AG04450 (cell line): ENCODE measurements around the gene CACNG8. TPM values are rescaled to one million over a fixed set of nuclear protein-coding genes. Genes with fewer than 3 reads are reported as not detected.

Experiments
- CTCF ChIA-PET: fragments of 300-600, 350-600 bp; formaldehyde crosslinking; extraction: SDS; loops from one replicate; lab custom pipeline; 2022; ENCODE audit warnings: antibody characterized with exemption, inconsistent platforms; lab: Charles Lee
- POLR2A ChIA-PET: fragments of 350-600 bp; formaldehyde crosslinking; extraction: SDS; loops from one replicate; lab custom pipeline; 2021; ENCODE audit warnings: antibody characterized with exemption, inconsistent platforms; lab: Yijun Ruan, JAX
- DNase-seq: peaks from one replicate; pipeline ENCODE4 v3.0.0-alpha.2; 2011; ENCODE audit warnings: low read depth, low spot score
- H3K27ac ChIP-seq: one replicate; pipeline ENCODE4 v1.5.1; 2012; ENCODE audit warnings: low read depth, low read length, control low read depth
- H3K27me3 ChIP-seq: one replicate; pipeline ENCODE4 v1.6.0; 2012; ENCODE audit warnings: low read length; ENCODE audit not compliant: control insufficient read depth, insufficient read depth
- H3K4me3 ChIP-seq: 2 replicates; pipeline ENCODE4 v1.5.1; 2011; ENCODE audit warnings: mild to moderate bottlenecking, low read depth, low read length, control low read depth
- H3K9me3 ChIP-seq: 2 replicates; pipeline ENCODE4 v1.5.1; 2012; ENCODE audit warnings: low read length; ENCODE audit not compliant: control insufficient read depth, insufficient read depth
- CTCF ChIP-seq: IDR thresholded peaks from 2 replicates; pipeline ENCODE4 v1.5.1; 2011; ENCODE audit warnings: low read depth, low read length, control low read depth, inconsistent platforms
- polyA plus RNA-seq: library from polyadenylated mRNA; depleted of rRNA; stranded (reverse); fragments of >200 nt; gene quantifications from 2 replicates; pipeline ENCODE4 v1.2.3, GENCODE V29; 2011

Gene CACNG8
- polyA plus RNA-seq, 1 experiment, result 0.33 TPM

DNA sequence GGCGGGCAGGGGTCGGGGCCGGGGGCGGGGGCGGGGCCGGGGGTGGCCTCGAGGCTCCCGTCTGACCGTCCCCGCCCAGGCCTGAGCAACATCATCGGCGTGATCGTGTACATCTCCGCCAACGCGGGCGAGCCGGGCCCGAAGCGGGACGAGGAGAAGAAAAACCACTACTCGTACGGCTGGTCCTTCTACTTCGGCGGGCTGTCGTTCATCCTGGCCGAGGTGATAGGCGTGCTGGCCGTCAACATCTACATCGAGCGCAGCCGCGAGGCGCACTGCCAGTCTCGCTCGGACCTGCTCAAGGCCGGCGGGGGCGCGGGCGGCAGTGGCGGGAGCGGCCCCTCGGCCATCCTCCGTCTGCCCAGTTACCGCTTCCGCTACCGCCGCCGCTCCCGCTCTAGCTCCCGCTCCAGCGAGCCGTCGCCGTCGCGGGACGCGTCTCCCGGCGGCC lies 19.3 kb downstream of the CACNG8 start:
- no peak for DNase-seq
- H3K27me3 ChIP-seq, result no peaks in the 10 kb centered on the region
- peaks cover 6% of the 10 kb centered on the region; the same call in 1 of the 2 replicates for H3K9me3 ChIP-seq
- ChIA-PET POLR2A (no interaction called here), CTCF (interaction anchor here (1.0 to 3.1 kb wide), 2 partner anchors 42 to 48 kb away, joined by 3 to 12 read pairs; no protein-coding TSS in a partner anchor)
- no peak for TF ChIP-seq CTCF
- H3K4me3 ChIP-seq, result peak overlapping the region; percentile 41
- no peak overlapping the region for H3K27ac ChIP-seq

DNA sequence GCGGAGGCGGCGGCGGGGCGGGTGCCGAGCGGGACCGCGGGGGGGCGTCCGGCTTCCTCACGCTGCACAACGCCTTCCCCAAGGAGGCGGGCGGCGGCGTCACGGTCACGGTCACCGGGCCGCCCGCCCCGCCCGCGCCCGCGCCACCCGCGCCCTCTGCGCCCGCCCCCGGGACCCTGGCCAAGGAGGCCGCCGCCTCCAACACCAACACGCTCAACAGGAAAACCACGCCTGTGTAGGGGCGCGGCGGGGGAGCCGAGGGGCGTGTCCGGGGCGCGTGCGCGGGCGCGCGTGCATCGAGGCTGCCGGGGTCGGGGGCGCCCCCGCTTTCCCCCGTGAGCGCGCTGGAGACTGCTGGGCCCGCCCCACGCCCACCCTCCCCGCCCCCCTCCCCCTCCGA lies 19.9 kb downstream of the CACNG8 start:
- Histone ChIP-seq H3K27me3 (no peaks in the 10 kb centered on the region), H3K4me3 (peak overlapping the region; percentile 4; the same call in 1 of the 2 replicates), H3K27ac (no peak overlapping the region), H3K9me3 (peaks cover 6% of the 10 kb centered on the region; the same call in 1 of the 2 replicates)
- TF ChIP-seq CTCF, result no peak
- CTCF ChIA-PET, result interaction anchor here (3.1 kb wide), 1 partner anchor 41 kb away, joined by 12 read pairs; no protein-coding TSS in a partner anchor
- DNase-seq, result no peak
- POLR2A ChIA-PET, result no interaction called here

DNA sequence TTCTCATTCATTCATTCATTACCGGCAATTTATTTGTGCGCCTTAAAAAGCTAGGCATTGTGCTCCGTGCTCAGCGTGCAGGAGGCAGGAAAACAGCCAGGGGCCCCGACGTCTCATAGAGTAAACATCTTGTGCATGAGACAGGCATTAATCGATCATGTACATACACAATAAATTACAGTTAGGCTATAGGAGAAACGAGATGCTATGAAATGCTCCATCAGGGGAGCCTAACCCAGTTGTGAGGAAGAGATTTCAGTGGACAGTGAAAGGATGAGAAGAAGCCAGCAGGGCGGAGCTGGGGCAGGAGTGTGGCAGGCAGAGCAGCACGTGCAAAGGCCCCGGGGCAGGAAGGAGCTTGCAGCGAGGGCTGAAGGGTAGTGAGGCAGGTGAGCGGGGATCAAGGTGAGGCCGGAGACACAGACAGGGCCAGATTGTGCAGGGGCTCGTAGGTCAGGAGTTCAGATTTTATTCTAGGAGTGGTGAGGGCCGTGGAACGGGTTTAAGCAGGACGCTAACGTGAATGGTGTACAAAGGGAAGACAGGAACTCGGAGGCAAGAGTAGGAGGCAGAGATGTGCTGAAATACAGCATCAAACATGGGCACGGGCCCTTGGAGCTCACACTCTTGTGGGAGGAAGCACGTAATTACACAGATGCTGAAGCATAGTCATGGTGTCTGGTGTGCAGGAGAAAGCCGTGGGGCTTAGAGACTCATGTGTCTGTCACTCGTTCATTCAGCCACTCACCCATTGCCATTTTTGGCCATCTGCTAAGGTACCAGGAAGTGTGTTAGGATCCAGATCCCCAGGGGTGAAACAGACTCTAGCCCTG lies 20.9 kb downstream of the CACNG8 start:
- Histone ChIP-seq H3K9me3 (no peaks in the 10 kb centered on the region; the same call in 1 of the 2 replicates), H3K27ac (no peak overlapping the region), H3K27me3 (no peaks in the 10 kb centered on the region), H3K4me3 (no peak overlapping the region)
- no peak for TF ChIP-seq CTCF
- no peak for DNase-seq
- POLR2A ChIA-PET, result no interaction called here
- CTCF ChIA-PET, result no interaction called here

DNA sequence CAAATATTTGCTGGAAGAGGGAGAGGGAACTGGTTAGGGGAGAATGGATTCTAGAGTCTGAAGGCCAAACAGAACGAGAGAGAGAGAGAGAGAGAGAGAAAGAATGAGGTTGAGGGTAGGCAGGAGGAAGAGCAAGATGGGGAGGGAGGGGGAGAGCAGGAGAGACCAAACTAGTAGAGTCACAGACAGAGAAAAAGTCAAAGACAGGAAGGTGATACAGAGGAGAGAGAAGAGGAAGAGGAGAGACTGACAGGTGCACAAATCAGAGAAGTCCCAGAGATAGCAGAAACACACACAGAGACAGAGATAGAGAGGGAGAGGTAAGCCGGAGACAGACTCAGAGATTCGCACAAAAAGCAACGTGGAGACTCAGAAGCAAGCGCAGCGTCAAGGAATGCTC lies 23.1 kb downstream of the CACNG8 start:
- ChIA-PET POLR2A (no interaction called here), CTCF (no interaction called here)
- Histone ChIP-seq H3K4me3 (no peak overlapping the region), H3K27me3 (no peaks in the 10 kb centered on the region), H3K9me3 (no peaks in the 10 kb centered on the region; the same call in 1 of the 2 replicates), H3K27ac (no peak overlapping the region)
- no peak for DNase-seq
- no peak for TF ChIP-seq CTCF

DNA sequence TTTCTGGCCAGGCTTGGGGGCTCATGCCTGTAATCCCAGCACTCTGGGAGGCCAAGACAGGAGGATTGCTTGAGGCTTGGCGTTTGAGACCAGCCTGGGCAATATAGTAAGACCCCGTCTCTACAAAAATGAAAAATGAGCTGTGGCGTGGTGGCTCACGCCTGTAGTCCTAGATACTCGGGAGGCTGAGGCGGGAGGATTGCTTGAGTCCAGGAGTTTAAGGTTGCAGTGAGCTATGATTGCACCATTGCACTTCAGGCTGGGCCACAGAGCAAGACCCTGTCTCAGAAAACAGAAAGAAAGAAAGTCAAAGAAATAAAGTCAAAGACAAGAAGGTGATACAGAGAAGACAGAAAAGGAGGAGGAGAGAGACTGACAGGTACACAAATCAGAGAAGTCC lies 26.2 kb downstream of the CACNG8 start:
- ChIA-PET CTCF (no interaction called here), POLR2A (interaction anchor here (0.6 kb wide), 1 partner anchor 23 kb away, joined by 6 read pairs; no protein-coding TSS in a partner anchor)
- Histone ChIP-seq H3K27me3 (peaks cover 2% of the 10 kb centered on the region), H3K27ac (no peak overlapping the region), H3K4me3 (no peak overlapping the region), H3K9me3 (no peaks in the 10 kb centered on the region; the same call in 1 of the 2 replicates)
- no peak for TF ChIP-seq CTCF
- no peak for DNase-seq
